T-helper 1 cell treated with Interleukin-12 subunit alpha and Interleukin-12 subunit beta and Interleukin-4 antibody, amounts not matched to agents 30 ng/mL and 1 ng/mL, for 36 hours (primary cell): ENCODE data around the gene CHSY3. TPM values are rescaled to one million over a fixed set of nuclear protein-coding genes. Genes with fewer than 3 reads are reported as not detected.

Experiments used
- intact Hi-C: fragments of 100-400 bp; cut with micrococcal nuclease; formaldehyde crosslinking; loops from one replicate; pipeline ENCODE4 v1.15.1; 2024
- total RNA-seq: library from RNA; stranded (reverse); gene quantifications from 2 replicates; pipeline ENCODE4 v1.2.3, GENCODE V29; 2022

Gene CHSY3
- not detected in 2 replicates for total RNA-seq

- intact Hi-C loops = loop anchor here (10.0 kb wide), 1 partner anchor 1581 kb away; no protein-coding TSS in a partner anchor
Measured at GRCh38 chr5:129904102-129904666, at the start of gene CHSY3. Gene CHSY3 (plus strand): TSS chr5:129904465.

GRCh38 chr5:129856325-129856724 is 47.9 kb upstream of the CHSY3 start:
- intact Hi-C loops = no loop called here

GRCh38 chr5:129857116-129857515 is 47.1 kb upstream of the CHSY3 start:
- intact Hi-C loops = no loop called here

- intact Hi-C loops = no loop called here
Measured at GRCh38 chr5:129858131-129858675, 46.1 kb upstream of the CHSY3 start.

GRCh38 chr5:129884322-129884721 is 19.9 kb upstream of the CHSY3 start:
- intact Hi-C loops = no loop called here

GRCh38 chr5:129899454-129899853 is 4.8 kb upstream of the CHSY3 start:
- intact Hi-C loops = no loop called here

GRCh38 chr5:129902816-129903215 is 1.4 kb upstream of the CHSY3 start:
- intact Hi-C loops = loop anchor here (10.0 kb wide), 1 partner anchor 1582 kb away; no protein-coding TSS in a partner anchor

- intact Hi-C loops = loop anchor here (10.0 kb wide), 1 partner anchor 1581 kb away; no protein-coding TSS in a partner anchor
Measured at GRCh38 chr5:129903466-129904101, 681 bp upstream of the CHSY3 start.

- intact Hi-C loops = loop anchor here (10.0 kb wide), 1 partner anchor 1580 kb away; no protein-coding TSS in a partner anchor
Measured at GRCh38 chr5:129904667-129905472, 605 bp downstream of the CHSY3 start.

- intact Hi-C loops = loop anchor here (10.0 kb wide), 1 partner anchor 1579 kb away; no protein-coding TSS in a partner anchor
Measured at GRCh38 chr5:129905473-129906176, 1.4 kb downstream of the CHSY3 start.

GRCh38 chr5:129906177-129906887 is 2.1 kb downstream of the CHSY3 start:
- intact Hi-C loops = loop anchor here (10.0 kb wide), 1 partner anchor 1578 kb away; no protein-coding TSS in a partner anchor

- intact Hi-C loops = loop anchor here (2.0 to 10.0 kb wide), 2 partner anchors 1300 to 1576 kb away; no protein-coding TSS in a partner anchor
Measured at GRCh38 chr5:129909225-129909624, 5.0 kb downstream of the CHSY3 start.

- intact Hi-C loops = no loop called here
Measured at GRCh38 chr5:129912601-129913255, 8.5 kb downstream of the CHSY3 start.

- intact Hi-C loops = no loop called here
Measured at GRCh38 chr5:129915415-129915814, 11.2 kb downstream of the CHSY3 start.

GRCh38 chr5:129917224-129917623 is 13.0 kb downstream of the CHSY3 start:
- intact Hi-C loops = no loop called here

- intact Hi-C loops = no loop called here
Measured at GRCh38 chr5:129921204-129921603, 16.9 kb downstream of the CHSY3 start.

- intact Hi-C loops = no loop called here
Measured at GRCh38 chr5:129930221-129930620, 26.0 kb downstream of the CHSY3 start.

GRCh38 chr5:129935626-129936025 is 31.4 kb downstream of the CHSY3 start:
- intact Hi-C loops = no loop called here

GRCh38 chr5:129938077-129938476 is 33.8 kb downstream of the CHSY3 start:
- intact Hi-C loops = no loop called here

- intact Hi-C loops = no loop called here
Measured at GRCh38 chr5:129943936-129944335, 39.7 kb downstream of the CHSY3 start.
